RWPE1 (cell line): ENCODE data around the gene LDAH.
A peak's percentile ranks its signal among the peaks of the same experiment; 100 is the strongest.

Experiments
- CTCF ChIA-PET: fragments of 350-600 bp; sonication (Branson Sonifier 250); formaldehyde crosslinking; extraction: SDS; loops from one replicate; lab custom pipeline; 2021; lab: Yijun Ruan, JAX
- POLR2A ChIA-PET: fragments of 400-600 bp; formaldehyde crosslinking; extraction: SDS; loops from one replicate; lab custom pipeline; 2020; ENCODE audit warnings: antibody characterized with exemption; ENCODE audit not compliant: low non-redundant PET; lab: Yijun Ruan, JAX
- DNase-seq: peaks from one replicate; pipeline ENCODE4 v3.0.0; 2012; ENCODE audit warnings: low spot score
- H3K27ac ChIP-seq: fragments of 450-650 bp; 2 replicates; pipeline ENCODE4 v1.5.1; 2017
- CTCF ChIP-seq: fragments of 450-650 bp; conservative IDR thresholded peaks from 2 replicates; pipeline ENCODE4 v1.5.1; 2017; ENCODE audit warnings: low read depth, mild to moderate bottlenecking

LDAH gene

GRCh38 chr2:20677301-20678085 is 145.4 kb downstream of the LDAH start:
- POLR2A ChIA-PET = no interaction called here
- no peak overlapping the region for H3K27ac ChIP-seq
- 0 out of 2 replicates have a peak, but pooled peaks have one; percentile 12 for TF ChIP-seq CTCF
- no peak for DNase-seq
- CTCF ChIA-PET = interaction anchor here (0.6 to 1.4 kb wide), 8 partner anchors 10 to 799 kb away, joined by 3 to 6 read pairs (median 3); no protein-coding TSS in a partner anchor

GRCh38 chr2:20676353-20677215 is 146.3 kb downstream of the LDAH start:
- no peak for TF ChIP-seq CTCF
- POLR2A ChIA-PET = no interaction called here
- DNase-seq = no peak
- CTCF ChIA-PET = interaction anchor here (0.6 to 2.7 kb wide), 6 partner anchors 10 to 235 kb away, joined by 3 to 10 read pairs (median 4); no protein-coding TSS in a partner anchor
- H3K27ac ChIP-seq = no peak overlapping the region

GRCh38 chr2:20675701-20676352 is 147.1 kb downstream of the LDAH start:
- no peak for TF ChIP-seq CTCF
- POLR2A ChIA-PET = no interaction called here
- CTCF ChIA-PET = interaction anchor here (0.6 to 2.7 kb wide), 4 partner anchors 14 to 287 kb away, joined by 3 to 10 read pairs (median 5); partner anchors contain the start of gene HS1BP3
- no peak overlapping the region for H3K27ac ChIP-seq
- peak; percentile 20 for DNase-seq

- peak; percentile 48 for DNase-seq
- no peak overlapping the region for H3K27ac ChIP-seq
- no peak for TF ChIP-seq CTCF
- ChIA-PET CTCF (interaction anchor here (0.6 to 2.7 kb wide), 4 partner anchors 13 to 288 kb away, joined by 3 to 10 read pairs (median 5); partner anchors contain the start of gene HS1BP3), POLR2A (no interaction called here)
Measured at GRCh38 chr2:20674974-20675679, 147.8 kb downstream of the LDAH start.

GRCh38 chr2:20674309-20674965 is 148.5 kb downstream of the LDAH start:
- POLR2A ChIA-PET = no interaction called here
- H3K27ac ChIP-seq = no peak overlapping the region
- TF ChIP-seq CTCF = no peak
- no peak for DNase-seq
- CTCF ChIA-PET = interaction anchor here (0.6 to 2.7 kb wide), 4 partner anchors 9 to 300 kb away, joined by 3 to 10 read pairs (median 4); partner anchors contain the start of gene HS1BP3
